ENCODE data around the gene GRIN2A.

GRIN2A gene

DNA sequence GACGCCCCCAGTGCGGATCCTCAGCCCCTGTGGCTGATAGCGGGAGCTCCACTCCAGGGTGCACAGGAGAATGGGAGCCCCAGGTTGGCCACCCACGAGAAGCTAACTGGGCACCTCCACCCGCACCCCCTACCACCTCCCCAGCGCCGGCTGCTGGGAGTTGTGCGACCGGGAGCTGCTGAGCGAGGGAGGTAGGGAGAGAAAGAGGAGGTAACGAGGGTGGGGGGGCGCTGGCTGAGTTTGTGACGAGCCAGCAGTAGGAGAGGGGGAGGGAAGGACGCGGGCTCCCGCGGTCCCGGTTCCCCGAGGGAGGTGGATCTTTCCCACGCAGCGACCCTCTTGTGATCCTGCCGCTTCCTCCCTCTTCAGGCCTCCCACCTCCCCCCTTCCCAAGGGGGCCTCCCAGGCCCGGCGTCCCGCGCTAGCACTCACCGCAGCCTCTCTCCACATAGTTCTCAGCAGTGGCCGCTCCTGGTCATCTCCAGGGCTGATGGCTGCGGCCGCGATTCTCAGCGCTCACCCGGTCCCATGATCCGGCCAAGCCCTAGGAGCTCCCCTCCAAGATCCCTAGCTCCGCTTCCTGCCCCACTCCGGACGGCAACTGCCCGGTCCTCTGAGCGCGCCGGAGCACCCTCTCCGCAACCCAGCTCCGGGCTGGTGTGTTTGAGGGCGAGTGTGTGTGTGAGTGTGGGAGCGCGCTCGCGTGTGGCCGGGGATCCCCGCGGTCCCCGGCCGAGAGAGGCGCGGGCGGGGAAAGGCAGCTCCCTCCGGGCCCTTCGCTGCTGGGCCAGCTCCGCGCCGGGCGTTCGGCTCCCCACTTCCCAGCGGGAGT lies at the start of gene GRIN2A:
TSS of gene GRIN2A (minus strand) at position 207 of the 832 bp plus-strand sequence. CDS start 2,017 bp downstream, outside the sequence.
- DNase-seq, result no peak

DNA sequence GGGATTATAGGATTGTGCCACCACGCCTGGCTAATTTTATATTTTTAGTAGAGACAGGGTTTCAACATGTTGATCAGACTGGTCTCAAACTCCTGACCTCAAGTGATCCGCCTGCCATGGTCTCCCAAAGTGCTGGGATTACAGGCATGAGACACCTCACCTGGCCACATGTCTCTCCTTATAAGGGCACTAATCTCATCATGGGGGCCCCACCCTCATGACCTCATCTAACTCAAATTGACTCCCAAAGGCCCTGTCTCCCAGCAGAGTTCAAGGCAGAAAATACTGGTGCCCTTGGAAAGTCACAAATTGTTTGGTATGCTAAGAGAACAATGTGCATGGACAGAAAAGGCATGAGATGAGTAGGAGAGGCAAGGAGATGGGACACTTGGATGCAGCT lies 49.3 kb upstream of the GRIN2A start:
- DNase-seq, result no peak

DNA sequence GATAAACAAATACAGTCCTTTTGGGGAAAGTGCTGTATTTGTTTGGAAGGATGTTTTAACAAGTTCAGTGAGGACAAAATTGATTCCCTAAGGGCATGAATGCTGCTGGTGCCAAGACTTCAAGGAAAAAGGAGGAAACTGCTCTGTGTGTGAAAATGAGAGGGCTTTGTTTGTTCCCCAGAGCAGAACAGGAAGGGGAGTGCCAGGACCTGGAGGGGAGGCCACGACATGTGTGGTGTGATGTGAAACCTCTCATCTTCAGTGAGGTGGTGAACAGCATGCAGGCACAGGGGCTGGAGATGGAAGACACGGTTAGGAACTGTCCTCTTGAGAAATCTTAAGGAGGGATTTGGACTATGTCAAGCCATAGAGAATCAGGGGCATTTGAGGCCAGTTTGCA lies 46.6 kb upstream of the GRIN2A start:
- no peak for DNase-seq

DNA sequence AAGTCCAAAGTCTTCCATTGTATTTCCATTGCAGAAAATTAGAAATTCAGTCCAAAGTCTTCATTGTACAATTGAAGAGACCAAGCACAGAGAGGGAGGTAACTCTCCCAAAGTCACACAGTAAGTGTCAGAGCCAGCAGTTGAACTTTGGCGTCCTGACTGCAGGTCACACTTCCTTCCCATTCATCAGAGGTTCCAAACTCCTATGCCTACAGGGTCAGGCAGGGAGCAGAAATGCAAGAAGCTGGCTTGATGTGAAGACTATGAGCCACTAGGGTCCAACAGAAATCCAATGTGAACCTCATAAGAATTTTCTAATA lies 44.7 kb upstream of the GRIN2A start:
- DNase-seq, result no peak

DNA sequence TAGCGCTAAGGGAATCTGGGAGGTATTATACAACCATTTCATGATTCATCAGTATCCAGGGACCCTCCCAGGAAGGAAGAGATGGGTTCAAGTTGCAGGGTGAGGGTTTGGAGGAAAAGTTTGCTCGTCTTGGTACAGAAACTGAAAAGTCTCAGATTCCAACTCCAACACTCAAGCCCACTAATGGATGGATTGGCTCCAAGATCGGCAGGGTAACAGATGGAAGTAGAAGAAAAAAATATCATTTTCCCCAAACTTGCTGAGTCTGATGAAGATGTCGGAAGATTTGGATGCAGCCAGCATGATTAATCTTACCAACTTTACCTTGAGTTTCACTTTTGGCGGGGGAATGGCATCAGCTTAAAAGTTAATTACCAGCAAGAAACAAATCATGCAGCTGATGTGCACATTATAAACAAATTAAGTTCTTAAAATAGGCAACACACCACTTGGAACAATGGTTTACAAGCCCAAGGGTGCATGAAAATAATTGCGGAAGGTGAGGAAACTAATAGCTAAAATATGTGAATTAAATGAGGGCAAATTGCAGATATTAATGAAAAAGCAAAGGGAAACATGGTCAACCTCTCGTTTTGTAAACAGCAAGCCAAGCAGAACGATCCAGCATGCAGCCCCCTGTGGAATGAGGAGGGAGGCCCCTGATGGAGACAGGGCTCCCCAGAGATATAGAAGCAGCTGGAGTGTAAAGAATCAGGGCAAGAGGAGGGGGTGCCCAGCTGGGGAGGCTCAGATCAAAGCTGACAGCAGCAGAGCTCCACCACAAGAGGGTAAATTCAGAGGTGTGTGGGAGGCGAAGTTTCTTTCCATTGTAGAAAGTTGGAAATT lies 44.1 kb upstream of the GRIN2A start:
- no peak for DNase-seq

DNA sequence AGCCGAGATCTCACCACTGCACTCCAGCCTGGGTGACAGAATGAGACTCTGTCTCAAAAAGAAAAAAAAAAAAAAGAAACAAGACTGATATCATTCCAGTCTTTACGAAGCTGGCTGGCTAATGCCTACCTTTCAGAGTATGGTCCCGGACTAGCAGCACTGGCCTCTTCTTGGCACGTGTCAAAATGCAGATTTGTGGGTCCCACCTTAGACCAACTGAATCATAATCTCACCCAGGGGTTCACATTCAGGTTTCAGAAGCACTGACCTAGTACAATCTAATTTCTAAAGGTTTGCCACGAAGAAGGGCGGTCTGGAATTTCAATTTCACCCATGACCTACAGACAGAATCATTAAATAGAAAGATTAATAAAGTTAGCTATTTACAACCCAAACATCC lies 43.4 kb upstream of the GRIN2A start:
- no peak for DNase-seq

DNA sequence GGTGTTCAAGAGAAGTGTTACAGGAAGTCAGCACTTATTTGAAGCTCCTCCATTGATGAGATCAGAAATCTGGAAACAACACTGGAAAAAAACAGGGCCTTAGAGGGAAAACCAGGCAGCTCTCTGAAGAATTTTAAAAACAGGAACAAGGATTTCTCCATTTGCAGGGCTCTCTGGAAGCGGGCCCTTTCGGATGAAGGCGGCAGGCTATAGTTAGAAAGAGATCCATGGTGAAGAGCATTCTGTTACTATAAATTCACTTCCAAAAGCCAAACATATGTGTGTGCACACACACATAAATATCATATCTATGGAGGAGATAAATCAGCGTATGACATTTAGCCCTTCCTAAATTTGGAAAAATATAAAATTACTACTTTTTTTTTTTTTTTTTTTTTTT lies 42.6 kb upstream of the GRIN2A start:
- DNase-seq, result no peak

DNA sequence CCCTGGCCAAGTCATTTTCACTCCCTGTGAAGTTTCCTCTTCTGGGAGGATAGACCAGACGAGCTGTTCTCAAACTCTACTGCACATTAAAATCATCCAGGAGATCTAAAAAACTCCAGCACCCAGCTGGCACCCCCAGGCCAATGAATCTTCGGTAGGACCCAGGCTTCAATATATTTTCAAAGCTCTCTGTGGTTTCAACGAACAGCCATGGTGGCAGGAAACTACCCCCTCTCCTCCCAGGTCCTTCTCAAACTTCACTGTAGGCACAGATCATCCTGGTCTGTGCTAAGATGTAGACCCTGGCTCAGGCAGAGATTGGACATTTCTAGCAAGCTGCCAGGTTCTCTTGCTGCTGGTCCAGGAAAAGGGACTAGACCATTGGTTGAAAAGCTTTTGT lies 38.7 kb upstream of the GRIN2A start:
- no peak for DNase-seq

DNA sequence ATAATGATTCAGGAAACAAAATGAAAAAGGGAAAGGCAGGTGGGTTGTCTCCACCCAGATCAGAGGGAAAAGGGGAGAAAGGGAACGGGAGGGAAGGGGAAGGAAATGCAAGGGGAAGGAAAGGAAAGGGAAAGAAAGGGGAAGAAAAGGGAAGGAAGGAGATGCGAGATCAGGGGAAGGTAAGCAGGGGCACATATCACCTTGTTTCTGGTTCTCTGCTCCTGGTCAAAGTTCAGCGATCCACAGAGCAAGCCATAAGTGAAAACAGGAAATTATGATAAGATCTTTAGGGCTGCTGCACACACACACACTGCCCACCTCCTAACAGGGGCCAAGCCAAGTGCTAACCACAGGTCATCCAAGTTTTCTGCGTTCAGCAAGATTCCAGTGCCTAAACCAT lies 37.5 kb upstream of the GRIN2A start:
- DNase-seq, result no peak

DNA sequence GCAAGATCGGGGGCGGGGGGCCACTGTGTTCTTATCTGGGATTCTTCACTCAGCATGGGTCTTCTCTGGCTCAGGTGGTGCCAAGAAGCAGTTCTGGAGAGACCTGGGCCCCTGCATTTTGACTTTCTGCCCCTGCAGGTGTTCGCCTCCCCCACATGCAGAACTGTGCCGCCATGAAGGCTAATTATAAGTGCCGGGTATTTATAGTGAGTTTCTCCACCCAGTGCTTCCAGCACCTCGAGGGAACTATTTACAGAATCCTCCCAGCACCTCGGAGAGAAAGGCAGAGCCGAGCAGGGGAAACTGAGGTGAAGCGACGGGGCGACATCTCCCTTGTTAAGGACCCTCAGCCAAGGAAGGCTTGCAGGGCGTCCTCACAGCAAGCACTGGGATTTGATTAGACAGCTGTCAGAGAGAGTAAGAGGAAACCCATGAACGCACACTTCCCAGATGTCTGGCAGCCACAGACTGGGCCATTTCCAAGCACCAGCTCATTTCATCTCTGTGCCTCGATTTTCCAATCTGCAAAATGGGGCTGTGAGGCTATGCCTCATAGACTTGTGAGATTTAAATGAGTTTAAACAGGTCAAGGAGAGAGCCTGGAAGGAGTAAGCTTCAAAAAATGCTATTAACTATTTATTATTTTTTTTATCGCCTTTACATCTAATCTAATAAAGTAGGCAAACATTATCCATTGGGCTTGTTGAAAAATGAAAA lies 36.4 kb upstream of the GRIN2A start:
- no peak for DNase-seq

DNA sequence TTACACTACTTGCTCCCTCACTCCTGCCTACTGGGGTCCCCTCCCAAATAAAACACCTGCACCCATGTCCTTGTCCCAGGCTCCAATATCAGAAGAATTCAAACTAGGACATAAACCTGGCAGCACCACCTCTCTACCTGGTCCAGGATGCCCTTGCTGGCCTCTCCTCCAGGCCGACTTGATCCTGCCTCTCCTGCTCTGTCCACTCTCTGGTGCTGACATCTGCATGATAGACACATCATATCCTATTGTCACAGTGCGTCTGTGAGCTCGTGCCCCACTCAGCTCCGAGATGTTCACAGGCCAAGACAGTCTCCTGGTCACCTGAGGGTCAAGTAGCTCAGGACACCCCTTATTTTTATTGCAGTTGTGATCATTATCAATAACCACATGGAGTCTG lies 31.5 kb upstream of the GRIN2A start:
- DNase-seq, result no peak

DNA sequence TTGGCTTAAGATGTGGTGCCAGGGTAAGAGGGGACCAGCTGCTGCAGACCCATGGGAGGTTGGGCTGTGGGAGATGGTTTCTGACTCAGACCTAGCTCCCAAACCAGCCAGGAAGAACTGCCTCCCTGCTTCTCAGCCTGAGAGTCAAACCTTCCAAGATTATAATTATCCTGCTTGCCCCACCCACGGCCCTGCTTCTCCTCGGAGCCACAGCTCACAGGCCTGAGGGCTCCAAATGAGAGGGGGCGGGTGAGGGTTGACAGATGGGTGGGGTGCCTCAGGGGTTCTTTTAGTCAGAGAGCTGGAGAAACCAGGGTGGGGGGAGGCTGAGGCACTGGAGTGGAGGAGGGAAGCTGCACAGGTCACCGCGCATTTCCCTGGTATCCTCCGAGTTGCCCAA lies 28.7 kb upstream of the GRIN2A start:
- no peak for DNase-seq

DNA sequence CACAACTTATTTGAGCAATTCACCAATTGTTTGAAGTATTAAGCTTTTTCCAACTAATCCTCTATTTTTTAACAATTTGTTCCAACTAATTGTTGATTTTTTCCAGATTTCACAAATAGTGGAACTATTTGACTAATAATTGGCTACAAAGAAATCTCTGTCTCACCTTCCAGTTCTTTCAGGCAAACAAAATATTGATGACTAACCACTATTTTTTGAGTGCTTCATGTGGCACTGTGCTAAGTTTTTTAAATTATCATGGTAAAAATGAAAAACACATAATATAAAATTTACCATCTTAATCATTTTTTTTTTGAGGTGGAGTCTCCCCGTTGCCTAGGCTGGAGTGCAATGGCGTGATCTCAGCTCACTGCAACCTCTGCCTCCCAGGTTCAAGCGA lies 24.6 kb upstream of the GRIN2A start:
- DNase-seq, result no peak

DNA sequence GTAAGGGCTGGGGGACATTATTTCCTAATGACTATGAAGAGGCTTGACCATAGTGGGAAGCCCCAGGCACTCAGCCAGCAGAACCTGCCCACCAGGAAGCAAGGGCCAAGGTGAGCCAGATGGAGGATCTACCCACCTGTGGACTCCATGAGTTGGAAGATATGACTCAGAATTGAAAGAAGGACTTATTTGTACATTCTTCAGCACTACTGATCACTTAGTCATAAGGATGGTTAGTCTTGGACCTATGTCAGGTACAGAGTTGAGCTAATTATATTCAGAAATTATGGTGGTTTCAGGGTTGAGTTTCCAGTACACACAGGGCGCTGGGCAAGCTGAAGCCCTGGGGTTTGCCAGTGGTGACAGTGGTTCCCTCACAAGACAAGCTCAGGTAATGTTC lies 24.0 kb upstream of the GRIN2A start:
- no peak for DNase-seq

DNA sequence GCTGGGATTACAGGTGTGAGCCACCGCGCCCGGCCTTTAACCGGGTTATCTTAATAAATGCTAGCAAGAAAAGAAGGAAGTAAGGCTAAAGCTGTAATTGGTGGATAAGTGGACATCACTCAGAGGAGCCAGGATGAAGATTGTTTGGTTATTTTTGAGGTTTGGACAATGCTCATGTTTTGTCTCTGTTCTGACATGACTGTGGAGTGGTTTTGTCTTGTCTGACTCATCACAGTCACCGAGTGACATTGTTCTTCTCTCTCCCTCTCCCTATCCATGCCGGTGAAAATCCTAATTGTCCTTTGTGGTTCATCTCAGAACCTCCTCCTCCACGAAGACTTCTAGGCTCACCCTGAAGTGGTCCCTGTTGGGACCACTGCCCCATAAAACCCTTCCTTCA lies 23.5 kb upstream of the GRIN2A start:
- DNase-seq, result no peak

DNA sequence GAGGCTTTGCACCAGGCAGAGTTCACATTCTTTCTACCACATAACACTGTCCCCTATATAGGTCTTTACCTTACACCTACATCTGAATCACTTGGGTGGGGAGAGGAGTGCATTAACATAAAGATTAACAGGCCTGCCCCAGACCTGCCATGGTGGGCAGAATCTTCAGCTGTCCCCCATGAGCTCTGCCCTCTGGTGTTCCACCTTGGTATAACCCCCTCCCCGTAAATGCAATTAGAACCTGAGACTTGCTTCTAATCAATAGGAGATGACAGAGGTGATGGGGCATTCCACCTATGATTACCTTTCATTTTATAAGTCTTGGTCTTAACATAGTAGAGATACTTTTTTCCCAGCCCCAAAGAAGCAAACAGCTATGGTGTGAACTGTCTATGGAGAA lies 20.4 kb upstream of the GRIN2A start:
- DNase-seq, result no peak

DNA sequence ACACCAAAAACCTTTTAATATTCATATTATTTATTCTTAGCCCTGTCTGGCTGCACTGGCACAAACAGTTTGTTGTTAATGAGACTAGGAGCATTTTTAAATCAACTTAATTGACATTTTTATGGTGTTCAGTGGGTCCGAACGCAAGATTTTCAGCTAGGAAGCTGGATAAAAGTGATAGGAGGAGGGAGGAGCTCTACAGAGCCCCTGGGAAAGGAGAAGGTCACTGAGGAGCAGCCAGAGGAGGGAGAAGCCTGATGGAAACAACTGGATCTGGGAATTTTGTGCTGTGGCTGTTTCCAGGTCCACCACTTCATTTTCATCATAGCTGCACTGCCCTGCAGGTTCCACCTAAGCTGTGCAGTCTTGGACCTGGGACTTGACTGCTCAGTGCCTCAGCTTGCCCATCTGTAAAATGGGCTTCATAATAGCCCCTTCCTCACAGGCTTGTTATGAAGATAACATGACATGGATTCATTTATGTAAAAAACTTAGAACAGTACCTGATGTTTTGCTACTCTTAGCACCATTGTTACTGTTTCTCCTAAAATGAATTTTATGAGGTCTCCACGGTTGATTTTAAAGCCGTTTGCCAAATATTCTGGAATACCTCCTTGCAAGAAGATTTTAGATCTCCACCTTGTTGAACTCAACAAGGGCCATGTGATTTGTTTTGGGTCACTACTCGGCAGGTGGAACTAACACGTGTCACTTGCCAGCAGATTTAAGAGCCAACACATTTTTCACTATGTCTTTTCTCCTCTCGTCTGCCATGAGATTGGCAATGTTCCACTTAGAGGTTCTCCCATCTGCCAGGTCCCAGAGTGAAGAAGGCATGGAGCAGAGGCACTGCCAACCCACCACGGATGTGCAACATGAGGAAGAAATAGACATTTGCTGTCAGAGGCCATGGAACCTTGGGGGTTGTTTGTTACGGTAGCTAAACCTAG lies 18.7 kb upstream of the GRIN2A start:
- DNase-seq, result no peak

DNA sequence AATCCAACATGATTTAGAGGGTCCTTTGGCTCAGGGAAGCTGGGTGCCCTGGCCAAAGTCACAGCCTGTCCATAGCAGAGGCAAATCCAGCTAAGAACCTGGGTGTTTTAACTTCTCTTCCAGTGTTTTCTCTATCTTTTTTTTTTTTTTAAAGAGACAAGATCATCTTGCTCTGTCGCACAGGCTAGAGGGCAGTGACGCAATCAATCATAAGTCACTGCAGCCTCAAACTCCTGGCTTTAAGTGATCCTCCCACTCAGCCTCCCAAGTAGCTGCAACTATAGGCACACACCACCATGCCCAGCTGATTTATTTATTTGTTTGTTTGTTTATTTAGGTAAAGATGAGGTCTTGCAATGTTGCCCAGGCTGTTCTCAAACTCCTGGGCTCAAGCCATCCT lies 14.8 kb upstream of the GRIN2A start:
- DNase-seq, result no peak

DNA sequence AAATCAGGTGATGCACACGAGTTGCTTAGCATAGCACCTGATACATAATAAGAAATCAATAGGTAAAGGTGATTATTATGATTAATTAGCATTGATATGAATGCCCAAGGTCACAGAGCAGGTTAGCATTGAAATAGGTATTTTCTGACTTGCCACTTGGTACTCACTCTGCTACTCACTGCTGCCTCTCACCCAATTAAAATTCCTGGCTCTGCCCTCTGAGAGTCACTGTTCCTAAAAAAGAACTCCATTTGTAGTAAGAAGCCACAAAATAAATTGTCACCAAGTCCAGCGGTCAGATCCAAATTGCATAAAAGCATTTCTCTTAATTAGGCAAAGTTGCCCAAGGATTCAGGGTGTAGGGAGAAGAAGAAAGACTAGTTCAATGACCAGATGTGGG lies 8.9 kb upstream of the GRIN2A start:
- DNase-seq, result no peak

DNA sequence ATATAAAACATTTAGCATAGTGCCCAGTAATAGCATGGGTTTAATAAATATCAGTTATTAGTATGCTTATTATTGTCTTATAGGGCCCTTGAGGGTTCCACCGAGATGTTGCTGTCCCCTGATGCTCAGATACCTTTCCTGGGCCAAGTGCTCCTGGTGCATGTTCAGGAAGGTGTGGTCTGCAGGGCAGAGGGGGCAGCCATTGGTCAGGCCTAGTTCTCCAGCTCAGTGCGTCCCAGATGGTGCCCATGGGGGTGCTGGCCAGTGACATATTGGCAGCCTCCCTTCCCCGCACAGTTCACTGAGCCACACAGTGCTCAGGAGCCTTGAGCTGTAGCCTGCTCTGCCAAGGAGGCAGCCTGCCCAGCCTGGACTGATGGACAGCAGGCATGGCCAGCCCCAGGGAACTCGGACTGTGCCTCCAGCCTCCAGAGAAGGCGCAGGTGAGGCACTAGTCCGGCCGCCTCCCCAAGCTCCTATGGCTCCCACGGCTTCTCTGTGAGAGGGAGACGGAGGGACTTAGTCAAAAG lies 7.7 kb upstream of the GRIN2A start:
- no peak for DNase-seq

DNA sequence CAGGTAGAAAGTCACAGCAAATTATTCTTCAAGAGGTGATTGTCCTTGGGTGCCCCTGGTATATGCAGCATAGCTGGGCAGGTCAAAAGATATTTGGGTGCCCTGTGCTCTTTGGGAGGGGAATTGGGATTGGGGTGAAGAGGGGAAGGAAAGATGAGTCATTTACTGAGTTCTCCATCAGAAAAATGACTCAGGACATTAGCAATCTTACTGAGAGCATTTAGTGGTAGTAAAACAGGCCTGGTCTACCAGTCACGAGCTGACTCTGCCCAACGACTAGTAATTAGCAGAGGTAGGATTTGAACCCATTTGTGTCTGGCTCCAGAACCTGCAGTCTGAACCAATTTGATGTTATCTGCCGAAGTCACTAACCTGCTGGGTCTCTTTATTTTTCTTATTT lies 6.0 kb upstream of the GRIN2A start:
- no peak for DNase-seq

All from DMS53 (cell line).